Smooth muscle cell of the umbilical artery (primary cell): ENCODE results near the gene CLASP2. TPM values are rescaled to one million over a fixed set of nuclear protein-coding genes. Genes with fewer than 3 reads are reported as not detected.

ENCODE experiments used
- total RNA-seq: library from RNA; depleted of rRNA; stranded (reverse); fragments of >200 nt; gene quantifications from 2 replicates; pipeline ENCODE4 v1.2.3, GENCODE V29; 2014

CLASP2 gene
- total RNA-seq = 39.5 and 82.6 TPM in 2 replicates

GRCh38 chr3:33717866-33718594 is at the start of gene CLASP2:
TSS of gene CLASP2 (minus strand) at chr3:33718254. CDS start at chr3:33718002, 252 bp downstream.

Other genes with a start within 250 kb of the CLASP2 start
- gene PDCD6IP, start 80.4 kb upstream of the CLASP2 start, total RNA-seq = 116 and 328 TPM in 2 replicates